Superior temporal gyrus (tissue), 1 donor: ENCODE measurements around the gene CALY.
A peak's percentile ranks its signal among the peaks of the same experiment; 100 is the strongest.
"Not testable (repeated sequence)": the region's sequence is repeated elsewhere in the genome, so short reads cannot be mapped to it uniquely, and the experiment has no call there.

Experiments
- DNase-seq: peaks from one replicate; pipeline ENCODE4 v3.0.0-alpha.2; 2016; ENCODE audit errors: extremely low spot score

CALY gene, protein sequence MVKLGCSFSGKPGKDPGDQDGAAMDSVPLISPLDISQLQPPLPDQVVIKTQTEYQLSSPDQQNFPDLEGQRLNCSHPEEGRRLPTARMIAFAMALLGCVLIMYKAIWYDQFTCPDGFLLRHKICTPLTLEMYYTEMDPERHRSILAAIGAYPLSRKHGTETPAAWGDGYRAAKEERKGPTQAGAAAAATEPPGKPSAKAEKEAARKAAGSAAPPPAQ

GRCh38 chr10:133336577-133337369 is at the start of gene CALY:
CALY (minus strand) TSS chr10:133336896; CDS start chr10:133328989, 7,907 bp downstream.
- DNase-seq: no peak

- DNase-seq: no peak
These were observed 48.5 kb upstream of the CALY start for GRCh38 chr10:133385214-133385613.

DNA sequence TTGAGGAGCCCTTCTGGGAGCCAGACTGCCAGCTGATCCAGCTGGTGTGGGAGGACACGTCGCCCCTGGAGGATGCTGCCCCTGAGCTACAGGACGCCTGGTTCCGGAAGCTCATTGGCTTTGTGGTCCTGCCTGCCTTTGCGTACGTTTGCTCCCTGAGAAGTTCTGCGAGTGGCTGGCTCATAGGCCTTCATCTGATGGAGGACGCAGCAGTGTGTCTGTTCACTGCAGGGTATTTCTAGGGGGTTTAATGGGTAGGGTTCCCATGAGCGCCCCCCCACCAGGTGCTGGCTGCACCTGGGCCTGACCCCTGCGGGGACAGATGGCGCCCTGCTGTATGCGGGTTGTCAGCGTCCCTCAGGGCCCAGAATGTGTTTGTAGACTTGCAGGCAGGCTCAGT is 47.4 kb upstream of the CALY start:
- no peak for DNase-seq

- no peak for DNase-seq
These were observed 46.9 kb upstream of the CALY start for GRCh38 chr10:133383551-133383950.

GRCh38 chr10:133381036-133381435 is 44.3 kb upstream of the CALY start:
- no peak for DNase-seq

GRCh38 chr10:133379801-133380666 is 43.3 kb upstream of the CALY start:
- peak; percentile 36 for DNase-seq

DNA sequence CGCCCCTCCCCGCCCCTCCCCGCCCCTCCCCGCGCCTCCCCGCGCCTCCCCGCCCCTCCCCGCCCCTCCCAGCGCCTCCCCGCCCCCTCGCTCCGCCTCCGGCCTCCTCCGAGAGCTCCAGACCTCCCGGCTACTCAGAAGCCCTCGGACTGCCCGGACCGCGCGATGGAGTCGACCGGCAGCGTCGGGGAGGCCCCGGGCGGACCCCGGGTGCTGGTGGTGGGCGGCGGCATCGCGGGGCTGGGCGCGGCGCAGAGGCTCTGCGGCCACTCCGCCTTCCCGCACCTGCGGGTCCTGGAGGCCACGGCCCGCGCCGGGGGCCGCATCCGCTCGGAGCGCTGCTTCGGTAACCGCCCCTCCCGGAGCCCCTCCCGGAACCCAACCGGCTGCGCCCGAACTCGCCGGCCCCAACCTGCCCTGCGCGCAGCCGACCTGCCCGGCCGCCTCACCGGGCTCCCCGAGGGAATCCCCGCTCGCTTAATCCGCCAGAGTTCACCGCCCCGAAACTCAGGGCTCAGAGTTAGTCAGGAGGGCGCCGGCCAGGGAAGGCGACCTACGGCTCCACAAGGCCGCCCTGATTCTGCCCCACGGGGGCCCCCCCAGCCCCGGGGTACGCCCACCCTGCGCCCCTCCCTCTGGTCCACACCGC is 42.6 kb upstream of the CALY start, which contains the start of gene PAOX:
TSS of gene PAOX (plus strand) at position 111 of the 649 bp plus-strand sequence. CDS start at position 166, 55 bp downstream.
- DNase-seq: peak; percentile 47

DNA sequence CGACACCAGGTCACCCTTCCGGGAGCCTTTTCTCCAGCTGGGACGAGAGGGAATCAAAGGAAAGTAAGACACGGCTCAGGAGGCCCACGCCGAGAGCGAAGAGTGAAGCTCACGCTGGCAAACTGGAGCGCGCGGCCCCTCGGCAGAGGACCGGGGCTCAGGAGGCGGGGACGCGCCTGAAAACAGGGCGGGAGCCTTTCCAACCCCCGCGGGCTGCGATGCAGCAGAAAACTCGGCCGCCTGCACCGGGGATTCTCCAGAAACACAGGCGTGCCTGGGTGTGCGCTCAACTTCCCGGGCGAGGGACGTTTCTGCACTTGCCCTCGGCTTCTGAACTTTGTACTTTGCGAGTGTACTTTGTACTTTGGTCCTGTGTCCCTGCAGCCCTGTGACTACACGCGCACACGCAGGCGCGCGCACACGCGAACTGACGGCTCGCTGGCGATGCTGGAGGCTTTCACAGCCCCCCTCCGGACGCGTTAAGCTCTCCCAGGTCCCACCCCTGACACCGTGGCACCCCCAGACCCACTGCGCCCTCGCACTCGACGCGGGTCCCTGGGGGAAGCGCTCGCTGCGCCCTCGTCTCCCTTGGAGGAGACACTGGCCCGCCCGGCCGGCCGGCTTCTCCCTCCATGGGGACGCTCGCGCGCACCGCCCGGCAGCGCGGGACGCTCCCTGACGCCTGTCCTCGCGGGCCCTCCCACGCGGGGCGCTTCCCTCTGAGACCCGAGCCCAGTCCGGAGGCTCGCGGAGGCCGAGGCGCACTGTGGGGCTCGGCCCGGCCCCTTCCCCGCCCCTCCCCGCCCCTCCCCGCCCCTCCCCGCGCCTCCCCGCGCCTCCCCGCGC is 41.8 kb upstream of the CALY start:
- peak; percentile 77 for DNase-seq

DNA sequence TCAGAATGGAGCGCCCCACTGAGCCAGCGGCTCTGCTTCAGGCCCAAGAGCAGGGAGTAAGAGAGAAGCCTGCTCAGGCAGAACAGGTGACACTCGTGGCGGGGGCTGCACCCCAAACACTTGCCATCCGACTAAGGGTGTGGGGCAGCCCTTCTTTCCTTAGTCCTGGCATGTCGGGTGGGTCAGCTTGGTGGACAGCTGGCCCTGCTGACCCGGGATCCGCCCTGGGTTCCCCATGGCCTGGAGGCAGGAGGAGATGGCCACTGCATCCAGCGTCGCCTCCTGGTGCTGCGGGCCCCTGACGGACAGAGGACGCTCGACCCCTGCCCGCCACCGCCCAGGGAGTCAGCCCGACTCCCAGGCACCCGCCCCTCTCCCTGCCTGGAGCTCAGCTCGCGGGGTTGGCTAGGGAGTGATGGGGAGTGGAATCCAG is 41.1 kb upstream of the CALY start:
- DNase-seq: no peak

DNA sequence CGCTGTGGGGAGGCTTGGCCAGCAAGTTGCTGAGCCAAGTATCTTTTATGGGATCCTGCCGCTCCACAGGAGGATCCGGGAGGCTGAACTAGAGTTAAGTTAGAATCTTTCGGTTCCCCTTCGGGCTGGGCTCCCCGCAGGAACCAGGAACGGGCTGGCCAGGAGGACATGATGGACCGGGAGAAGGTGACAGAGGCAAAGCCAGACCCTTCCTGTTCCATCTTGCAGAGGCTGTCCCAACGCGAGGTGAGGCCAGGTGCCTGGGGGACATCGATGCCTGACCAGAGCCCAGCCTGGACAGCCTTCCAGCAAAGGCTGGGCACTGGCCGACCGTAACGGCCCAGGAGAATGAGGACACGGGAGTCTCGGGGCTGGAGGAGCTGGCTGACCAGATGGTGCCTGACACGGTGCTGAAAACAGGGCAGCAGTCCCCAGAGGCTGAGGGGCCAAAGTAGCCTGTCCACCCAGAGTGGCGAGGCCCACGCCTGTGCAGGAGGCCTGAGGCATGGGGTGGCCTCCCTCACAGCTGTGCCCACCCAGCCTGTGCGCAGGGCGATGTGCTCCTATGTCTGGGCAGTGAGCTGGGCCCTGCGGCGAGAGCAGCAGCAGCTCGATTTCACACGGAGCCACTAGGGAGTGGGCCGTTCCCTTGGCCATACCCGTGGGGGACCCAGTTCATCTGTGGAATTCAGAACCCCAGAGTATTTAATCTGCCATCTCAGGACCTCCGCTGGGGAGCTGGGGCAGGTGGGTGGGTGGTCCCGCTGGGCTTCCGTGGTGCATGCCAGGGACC is 40.5 kb upstream of the CALY start:
- DNase-seq: no peak

DNA sequence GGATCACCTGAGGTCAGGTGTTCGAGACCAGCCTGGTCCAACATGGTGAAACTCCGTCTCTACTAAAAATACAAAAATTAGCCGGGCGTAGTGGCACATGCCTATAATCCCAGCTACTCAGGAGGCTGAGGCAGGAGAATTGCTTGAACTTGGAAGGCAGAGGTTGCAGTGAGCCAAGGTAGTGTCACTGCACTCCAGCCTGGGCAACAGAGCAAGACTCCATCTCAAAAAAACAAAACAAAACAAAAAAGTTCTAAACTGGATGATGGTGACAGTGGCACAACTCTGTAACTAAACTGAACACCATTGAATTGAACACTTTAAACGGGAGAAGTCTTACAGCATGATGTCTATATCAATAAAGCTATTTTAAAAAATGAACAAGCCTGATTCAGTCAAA is 39.5 kb upstream of the CALY start:
- DNase-seq: not testable (repeated sequence)

DNA sequence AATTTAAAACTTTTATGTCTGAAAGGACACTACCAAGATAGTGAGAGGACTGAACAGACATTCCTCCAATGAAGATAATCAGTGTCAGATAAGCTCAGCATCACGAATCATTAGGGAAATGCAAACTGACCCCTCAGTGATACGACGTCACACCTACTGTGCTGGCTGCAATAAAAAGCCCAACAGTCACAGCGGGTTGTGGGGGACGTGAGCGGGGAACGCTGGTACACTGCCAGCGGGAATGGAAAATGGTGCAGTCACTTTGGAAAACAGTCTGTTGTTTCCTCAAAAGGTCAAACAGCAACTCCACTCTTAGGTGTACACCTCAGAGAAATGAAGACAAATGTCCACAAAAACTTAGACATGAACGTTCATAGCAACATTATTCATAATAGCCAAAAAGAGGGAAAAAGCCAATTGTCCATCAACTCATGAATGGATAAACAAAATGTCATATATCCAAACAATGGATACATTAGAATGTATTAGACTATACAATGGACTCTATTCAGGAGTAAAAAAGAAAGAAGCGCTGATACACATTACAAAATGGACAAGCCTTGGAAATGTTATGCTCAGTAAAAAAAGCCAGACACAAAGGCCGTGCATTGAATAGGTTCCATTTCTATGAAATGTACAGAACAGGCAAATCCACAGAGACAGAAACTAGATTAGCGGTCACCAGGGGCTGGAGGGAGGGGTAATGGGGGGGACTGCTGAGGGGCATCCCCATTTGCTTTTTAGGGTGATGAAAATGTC is 38.8 kb upstream of the CALY start:
- peak; percentile 67 for DNase-seq

DNA sequence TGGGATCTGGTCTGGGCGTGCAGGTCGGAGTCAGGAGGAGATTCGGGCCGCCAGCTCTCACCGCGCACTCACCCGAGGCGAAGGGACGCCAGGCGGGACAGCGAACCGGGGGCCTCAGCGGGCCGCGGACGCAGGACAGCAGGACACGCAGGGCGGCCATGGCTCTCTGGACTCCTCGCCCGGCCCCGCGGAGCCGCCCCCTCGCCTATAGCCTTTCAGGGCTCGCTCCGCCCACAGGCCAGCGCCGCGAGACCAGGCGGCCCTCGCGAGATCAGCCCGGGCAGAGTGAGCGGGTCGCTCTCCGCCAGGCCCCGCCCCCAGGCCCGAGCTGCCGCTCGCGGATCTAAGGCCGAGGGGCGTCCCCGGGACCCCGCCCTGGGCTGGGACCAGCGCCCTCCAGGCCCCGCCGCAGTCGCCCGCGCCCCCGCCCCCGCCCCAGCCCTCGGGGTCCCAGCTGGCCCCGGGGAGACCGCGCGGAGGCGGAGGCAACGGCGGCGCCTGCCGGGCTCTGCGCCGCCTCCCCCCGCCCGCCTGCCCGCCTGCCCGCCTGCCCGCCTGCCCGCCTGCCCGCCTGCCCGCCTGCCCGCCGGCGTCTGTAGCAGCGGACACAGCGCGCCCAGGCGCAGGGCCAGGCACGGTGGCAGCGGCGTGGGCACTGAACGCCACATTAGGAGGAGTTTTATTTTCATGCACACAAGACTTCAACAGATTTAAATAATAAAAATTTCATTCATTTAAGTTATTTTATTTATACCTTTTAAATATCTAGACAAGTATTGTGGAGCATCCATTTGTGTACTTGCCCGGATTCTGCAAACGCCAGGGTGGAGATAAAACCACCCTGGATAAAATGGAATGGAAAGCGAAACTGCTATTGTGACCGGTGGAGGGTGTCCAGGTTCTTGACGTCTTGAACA is 36.7 kb upstream of the CALY start, which contains the start of gene ECHS1:
TSS of gene ECHS1 (minus strand) at position 181 of the 917 bp plus-strand sequence. CDS start at position 160, 21 bp downstream.
- peak; percentile 91 for DNase-seq

DNA sequence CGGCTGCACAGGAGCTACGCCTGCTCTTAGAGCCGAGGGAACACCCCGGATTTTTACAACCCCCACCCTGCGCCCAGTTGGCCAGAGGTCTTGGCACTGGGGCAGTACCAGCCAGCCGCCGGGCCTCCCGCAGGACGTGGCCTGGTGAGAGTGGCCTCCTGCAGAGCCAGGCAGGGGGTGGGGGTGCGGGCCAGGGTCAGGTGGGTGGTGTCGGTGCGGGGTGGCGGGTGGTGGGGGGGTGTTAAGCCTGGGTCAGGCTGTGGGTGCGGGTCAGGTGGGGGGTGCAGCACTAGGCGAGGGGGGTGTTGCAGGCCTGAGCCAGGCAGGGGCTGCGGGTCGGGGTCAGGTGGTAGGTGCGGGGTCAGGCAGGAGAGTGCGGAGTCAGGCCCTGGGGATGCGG is 35.8 kb upstream of the CALY start:
- DNase-seq: no peak

DNA sequence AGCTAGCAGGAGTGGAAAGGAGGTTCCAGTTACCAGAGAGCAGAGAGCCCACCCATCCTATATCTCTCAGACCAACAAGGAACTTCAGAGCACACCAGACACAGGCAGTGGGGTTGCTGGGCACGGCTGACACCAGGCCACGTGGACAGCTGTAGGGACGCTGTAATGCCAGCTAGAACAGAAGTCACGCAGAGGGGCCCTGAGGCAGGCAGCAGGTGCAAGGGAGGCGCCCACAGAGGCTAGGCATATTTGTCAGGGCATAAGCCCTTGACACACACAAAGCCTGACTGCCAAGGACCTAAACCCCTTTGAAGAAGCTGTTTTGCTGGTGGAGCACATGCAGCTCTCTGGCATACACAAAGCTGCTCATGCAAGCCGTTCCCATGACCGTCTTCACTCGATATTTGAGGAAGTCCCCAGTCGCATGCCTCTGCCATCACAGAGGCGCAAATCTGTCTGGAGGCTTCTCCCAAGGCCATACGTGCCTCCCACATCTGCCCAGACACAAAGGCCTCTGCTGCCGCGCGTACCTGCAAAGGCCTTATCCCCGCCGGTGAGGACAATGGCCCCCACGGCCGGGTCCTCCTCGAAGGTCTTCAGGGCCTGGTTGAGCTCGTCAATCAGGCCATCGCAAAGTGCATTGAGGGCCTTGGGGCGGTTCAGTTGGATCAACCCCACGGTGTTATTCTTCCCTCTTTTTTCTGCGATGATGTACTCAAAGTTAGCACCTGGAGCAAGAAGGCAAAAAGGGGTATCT is 33.5 kb upstream of the CALY start:
- DNase-seq: no peak

GRCh38 chr10:133368153-133368552 is 31.5 kb upstream of the CALY start:
- DNase-seq: no peak

- not testable (repeated sequence) for DNase-seq
These were observed 30.8 kb upstream of the CALY start for GRCh38 chr10:133367461-133367860.
